DMS53 treated with DMSO at 0.1 percent for 48 hours (cell line): ENCODE data around the gene PIP5K1A.
A peak's percentile ranks its signal among the peaks of the same experiment; 100 is the strongest.
"Not testable (repeated sequence)": the region's sequence is repeated elsewhere in the genome, so short reads cannot be mapped to it uniquely, and the experiment has no call there.

Source experiments
- DNase-seq: peaks from one replicate; lab custom pipeline; 2025; ENCODE audit not compliant: unreplicated experiment; lab: John Stamatoyannopoulos, UW

PIP5K1A gene

DNA sequence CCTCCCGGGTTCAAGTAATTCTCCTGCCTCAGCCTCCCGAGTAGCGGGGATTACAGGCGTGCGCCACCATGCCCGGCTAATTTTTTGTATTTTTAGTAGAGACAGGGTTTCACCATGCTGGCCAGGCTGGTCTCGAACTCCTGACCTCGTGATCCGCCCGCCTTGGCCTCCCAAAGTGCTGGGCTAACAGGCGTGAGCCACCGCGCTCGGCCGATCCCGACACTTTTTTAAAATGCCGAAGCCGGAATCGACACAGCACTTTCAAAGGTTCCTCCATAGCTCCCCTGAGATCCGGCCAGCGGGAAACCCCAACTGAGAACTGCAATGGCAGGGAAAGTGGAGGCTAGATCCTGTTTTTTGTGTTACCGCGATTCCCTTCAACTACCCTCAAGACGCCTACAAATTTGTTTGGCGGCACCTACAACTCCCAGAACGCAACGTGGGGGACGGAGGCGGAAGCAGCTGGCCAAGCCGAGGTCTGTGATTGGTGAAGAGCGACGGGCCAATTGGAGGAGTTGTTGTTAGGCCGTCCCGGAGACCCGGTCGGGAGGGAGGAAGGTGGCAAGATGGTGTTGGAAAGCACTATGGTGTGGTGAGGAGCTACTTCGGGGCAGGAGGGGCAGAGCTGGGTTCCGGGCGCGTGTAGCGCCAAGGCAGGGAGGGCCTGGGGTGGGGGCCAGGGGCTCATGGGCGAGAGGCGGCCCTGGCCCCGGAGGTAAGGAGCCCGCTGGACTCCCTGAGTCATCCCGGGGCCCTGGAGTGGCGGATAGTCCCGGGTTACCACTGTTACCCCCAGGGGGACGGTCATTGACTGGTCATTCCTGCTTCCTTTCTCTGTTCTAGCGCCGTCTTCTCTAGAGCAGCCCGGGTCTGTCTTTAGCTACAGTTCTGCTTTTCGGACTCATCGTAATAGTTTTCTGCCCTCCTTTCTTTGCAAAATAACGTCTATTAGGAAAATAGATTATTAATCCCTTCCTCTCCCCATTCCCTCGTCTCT, 56.2 kb downstream of the PIP5K1A start, which contains the start of gene PSMD4:
Gene PSMD4 (plus strand): TSS at position 518 of the 997 bp plus-strand sequence. CDS start 49 bp downstream, at position 567.
- DNase-seq, result peak; percentile 93

- no peak for DNase-seq
These were observed 57.0 kb downstream of the PIP5K1A start for GRCh38 chr1:151255381-151255780.

DNA sequence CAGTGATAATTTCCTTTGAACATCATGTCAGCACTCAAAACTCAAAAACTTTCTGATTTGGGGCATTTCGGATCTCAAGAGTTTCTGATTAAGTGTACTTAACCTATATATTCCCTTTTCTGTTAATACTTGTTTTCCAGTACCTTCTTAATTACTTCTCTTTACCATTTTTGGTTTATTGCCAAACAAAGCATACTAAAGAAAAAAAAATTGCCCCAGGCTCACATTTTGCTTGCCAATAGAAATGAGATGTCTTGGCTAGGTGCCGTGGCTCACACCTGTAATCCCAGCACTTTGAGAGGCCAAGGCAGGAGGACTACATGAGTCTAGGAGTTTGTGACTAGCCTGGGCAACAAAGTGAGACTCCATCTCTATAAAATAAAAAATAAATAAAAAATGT, 61.0 kb downstream of the PIP5K1A start:
- DNase-seq, result no peak

DNA sequence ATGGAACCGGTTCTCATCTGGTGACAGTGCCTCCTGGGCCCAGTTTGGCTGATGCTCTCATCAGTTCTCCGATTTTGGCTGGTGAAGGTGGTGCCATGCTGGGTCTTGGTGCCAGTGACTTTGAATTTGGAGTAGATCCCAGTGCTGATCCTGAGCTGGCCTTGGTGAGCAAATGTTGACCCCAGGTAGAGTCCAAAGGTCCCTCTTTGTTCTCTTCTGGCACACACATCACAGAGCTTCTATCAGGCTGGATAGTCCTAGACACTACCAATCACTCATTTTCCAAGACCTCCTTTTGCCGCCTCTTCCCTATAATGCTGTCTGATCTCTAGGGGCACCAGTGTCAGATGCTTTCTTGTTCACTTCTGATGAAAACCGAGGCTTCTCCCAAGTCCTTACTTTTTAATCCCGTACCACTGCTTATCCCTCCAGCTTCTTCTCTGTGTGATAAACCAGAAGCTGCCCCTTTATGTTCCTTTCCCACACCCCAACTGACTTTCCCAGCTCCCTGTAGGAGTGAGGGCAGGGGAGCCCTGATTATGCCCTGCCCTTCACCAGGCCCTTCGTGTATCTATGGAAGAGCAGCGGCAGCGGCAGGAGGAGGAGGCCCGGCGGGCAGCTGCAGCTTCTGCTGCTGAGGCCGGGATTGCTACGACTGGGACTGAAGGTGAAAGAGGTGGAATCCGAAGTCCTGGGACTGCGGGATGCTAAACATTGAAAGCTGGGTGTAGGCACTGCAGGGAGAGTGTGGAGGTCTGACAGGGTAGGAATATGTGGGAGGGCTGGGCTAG, 67.3 kb downstream of the PIP5K1A start:
- no peak for DNase-seq

DNA sequence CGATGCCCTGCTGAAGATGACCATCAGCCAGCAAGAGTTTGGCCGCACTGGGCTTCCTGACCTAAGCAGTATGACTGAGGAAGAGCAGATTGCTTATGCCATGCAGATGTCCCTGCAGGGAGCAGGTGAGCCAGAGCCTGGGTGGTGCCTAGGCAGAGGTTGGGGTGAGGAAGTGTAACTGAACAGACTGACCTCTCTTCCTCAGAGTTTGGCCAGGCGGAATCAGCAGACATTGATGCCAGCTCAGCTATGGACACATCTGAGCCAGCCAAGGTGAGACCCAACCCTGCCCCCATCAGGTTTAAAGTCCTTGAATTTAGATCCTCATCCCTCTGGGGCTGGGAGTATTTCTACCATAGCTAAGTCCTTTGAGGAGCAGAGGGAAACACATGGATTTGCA, 68.0 kb downstream of the PIP5K1A start:
- no peak for DNase-seq

- no peak for DNase-seq
These were observed 68.5 kb downstream of the PIP5K1A start for GRCh38 chr1:151266821-151267220.

GRCh38 chr1:151267760-151268159, 69.4 kb downstream of the PIP5K1A start:
- DNase-seq, result no peak

- no peak for DNase-seq
These were observed 75.6 kb downstream of the PIP5K1A start for GRCh38 chr1:151273924-151274466.

DNA sequence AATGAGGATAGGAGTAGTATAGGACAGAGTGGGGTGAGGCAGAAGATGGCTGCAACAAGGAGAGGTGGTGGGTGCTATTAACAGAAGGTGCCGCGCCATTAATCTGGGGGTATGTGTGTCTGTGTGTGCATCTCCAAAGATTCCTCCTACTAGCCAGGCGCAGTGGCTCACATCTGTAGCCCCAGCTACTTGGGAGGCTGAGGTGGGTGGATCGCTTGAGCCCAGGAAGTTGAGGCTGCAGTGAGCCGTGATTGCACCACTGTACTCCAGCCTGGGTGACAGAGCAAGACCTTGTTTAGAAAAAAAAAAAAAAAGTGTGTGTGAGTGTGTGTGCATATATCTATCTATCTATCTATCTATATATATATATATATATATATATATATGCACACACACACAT, 77.0 kb downstream of the PIP5K1A start:
- not testable (repeated sequence) for DNase-seq

DNA sequence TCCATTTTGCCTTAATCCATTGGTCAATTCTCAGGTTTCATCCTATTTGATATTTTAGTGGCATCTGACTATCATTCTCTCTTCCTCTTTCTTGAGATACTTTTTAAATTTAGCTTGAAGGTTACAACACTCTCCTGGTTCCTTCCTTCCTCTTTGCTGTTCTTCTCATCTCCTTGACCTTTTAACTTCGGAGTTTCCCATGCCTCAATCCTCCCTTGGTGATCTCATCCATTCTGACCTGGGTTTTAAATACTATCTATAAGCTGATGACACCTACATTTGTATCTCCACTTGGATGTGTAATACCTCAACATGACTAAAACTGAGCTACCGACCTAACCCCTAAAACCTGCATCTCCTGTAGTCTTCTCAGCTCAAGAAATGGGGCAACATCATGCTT, 78.9 kb downstream of the PIP5K1A start:
- no peak for DNase-seq

- peak; percentile 96 for DNase-seq
These were observed 83.0 kb downstream of the PIP5K1A start for GRCh38 chr1:151281225-151281968.

GRCh38 chr1:151281969-151282882, 83.9 kb downstream of the PIP5K1A start, which contains the start of gene ZNF687:
TSS of gene ZNF687 (plus strand) at chr1:151282299. CDS start at chr1:151286292, 3,993 bp downstream.
- peak; percentile 98 for DNase-seq

DNA sequence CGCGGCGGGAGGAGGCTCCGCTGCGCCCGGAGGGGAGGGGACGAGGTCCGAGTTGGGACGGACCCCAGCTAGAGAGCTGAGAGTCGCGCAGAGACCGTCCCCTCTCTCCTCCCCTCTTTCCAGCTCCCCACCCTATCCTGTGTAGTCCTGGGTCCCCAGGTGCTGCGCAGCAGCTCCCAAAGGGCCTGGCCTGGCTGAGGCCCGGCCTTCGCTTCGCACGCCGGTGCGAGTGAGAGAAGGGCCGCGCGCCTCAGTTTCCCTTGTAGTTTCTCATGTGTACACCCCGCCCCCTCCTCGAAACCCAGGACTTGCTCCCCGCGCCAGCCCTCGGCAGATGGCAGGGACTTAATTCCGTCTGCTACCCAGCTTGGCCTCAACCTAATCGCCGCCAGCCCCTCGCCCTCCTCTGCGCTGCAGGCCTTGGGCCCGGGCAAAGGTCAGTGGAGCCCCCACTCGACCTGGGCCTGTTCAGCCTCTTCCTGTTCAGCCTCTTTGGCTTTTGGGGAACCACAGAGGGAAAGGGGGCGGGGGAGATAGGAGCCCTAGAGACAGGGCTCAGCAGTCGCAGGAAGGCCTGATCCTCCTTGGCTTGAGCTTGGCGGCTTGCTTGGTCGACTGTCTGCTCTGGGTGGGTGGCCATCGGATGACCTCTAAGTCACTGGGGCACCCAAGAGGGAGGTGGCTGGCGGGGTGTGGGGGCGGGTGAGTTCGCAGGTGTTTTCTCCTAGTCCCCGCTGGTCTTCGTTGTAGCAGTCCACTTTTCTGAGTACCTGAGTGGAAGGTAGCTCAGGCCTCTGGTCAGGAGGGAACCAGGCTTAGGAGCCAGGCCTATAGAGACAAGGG, 84.8 kb downstream of the PIP5K1A start:
- no peak for DNase-seq

- DNase-seq, result no peak
These were observed 85.7 kb downstream of the PIP5K1A start for GRCh38 chr1:151284013-151284577.

DNA sequence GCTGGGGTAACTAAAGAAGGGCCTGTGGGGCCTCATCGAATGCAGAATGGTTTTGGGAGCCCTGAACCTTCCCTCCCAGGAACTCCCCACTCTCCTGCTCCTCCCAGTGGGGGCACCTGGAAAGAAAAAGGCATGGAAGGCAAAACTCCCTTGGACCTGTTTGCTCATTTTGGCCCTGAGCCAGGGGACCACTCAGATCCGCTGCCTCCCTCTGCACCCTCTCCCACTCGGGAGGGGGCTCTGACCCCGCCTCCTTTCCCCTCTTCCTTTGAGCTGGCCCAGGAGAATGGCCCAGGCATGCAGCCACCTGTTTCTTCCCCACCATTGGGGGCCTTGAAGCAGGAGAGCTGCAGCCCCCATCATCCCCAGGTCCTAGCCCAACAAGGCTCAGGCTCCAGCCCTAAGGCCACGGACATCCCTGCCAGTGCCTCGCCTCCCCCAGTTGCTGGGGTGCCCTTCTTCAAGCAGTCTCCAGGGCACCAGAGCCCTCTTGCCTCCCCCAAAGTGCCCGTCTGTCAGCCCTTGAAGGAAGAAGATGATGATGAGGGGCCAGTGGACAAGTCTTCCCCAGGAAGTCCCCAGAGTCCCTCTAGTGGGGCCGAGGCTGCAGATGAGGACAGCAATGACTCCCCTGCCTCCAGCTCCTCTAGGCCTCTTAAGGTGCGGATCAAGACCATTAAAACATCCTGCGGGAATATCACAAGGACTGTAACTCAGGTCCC, 88.4 kb downstream of the PIP5K1A start:
- DNase-seq, result no peak

DNA sequence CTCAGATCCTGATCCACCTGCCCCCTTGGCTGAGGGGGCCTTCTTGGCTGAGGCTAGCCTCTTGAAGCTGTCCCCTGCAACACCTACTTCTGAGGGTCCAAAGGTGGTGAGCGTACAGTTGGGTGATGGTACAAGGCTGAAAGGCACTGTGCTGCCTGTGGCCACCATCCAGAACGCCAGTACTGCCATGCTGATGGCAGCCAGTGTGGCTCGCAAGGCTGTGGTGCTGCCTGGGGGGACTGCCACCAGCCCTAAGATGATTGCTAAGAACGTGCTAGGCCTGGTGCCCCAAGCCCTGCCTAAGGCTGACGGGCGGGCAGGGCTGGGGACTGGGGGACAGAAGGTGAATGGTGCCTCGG, 89.0 kb downstream of the PIP5K1A start:
- DNase-seq, result no peak

DNA sequence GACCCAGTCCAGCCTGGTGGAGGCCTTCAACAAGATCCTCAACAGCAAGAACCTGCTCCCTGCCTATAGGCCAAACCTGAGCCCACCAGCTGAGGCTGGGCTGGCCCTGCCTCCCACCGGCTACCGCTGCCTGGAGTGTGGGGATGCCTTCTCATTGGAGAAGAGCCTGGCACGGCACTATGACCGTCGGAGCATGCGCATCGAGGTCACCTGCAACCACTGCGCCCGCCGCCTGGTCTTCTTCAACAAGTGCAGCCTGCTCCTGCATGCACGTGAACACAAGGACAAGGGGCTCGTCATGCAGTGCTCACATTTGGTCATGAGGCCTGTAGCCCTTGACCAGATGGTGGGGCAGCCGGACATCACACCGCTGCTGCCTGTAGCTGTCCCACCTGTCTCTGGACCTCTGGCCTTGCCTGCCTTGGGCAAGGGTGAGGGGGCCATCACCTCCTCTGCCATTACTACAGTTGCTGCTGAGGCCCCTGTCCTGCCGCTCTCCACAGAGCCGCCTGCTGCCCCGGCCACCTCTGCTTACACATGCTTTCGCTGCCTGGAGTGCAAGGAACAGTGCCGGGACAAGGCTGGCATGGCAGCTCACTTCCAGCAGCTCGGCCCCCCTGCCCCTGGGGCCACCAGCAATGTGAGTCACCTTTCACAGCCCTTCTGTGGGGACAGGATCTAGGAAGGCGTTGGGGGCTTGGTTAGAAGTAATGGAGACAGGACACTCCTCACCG, 89.6 kb downstream of the PIP5K1A start:
- DNase-seq, result no peak
